ENCODE data around the gene LRFN5. TPM values are rescaled to one million over a fixed set of nuclear protein-coding genes. Genes with fewer than 3 reads are reported as not detected.
A peak's percentile ranks its signal among the peaks of the same experiment; 100 is the strongest.
"Not testable (repeated sequence)": the region's sequence is repeated elsewhere in the genome, so short reads cannot be mapped to it uniquely, and the experiment has no call there.

The LRFN5 gene
- total RNA-seq, 1 donor from 2014 or later = 7.3 TPM

DNA sequence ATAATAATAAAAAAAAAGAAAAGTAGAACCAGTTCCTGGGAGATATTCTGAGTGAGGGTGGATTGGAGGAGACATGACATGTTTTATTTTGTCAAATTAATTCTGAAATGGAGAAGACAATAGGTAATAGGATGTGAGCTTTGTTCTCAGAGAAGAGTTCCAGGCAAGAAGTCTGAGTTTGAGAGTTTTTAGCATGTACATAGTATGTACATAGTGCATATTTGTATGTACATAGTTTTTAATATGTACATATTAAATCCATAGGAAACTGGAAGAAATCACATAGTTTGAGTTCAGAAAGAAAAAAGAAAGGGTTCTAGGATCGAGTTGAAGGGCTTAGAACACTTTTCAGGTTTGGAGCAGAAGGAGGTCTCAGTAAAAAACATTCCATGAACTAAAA lies 47.5 kb downstream of the LRFN5 start:
- H3K36me3 Mint-ChIP-seq (ENCODE audit: unreplicated experiment) = no peaks in the 10 kb centered on the region
- DNase-seq = no peak
- peaks cover 1% of the 10 kb centered on the region for H3K9me3 Mint-ChIP-seq (ENCODE audit: unreplicated experiment)
- no peaks in the 10 kb centered on the region for H3K4me1 Mint-ChIP-seq (ENCODE audit: low read depth, unreplicated experiment)
- H3K27ac Mint-ChIP-seq (ENCODE audit: unreplicated experiment) = no peak overlapping the region
- no peak overlapping the region for H3K4me3 Mint-ChIP-seq (ENCODE audit: unreplicated experiment)
- TF ChIP-seq, protein P1, sequence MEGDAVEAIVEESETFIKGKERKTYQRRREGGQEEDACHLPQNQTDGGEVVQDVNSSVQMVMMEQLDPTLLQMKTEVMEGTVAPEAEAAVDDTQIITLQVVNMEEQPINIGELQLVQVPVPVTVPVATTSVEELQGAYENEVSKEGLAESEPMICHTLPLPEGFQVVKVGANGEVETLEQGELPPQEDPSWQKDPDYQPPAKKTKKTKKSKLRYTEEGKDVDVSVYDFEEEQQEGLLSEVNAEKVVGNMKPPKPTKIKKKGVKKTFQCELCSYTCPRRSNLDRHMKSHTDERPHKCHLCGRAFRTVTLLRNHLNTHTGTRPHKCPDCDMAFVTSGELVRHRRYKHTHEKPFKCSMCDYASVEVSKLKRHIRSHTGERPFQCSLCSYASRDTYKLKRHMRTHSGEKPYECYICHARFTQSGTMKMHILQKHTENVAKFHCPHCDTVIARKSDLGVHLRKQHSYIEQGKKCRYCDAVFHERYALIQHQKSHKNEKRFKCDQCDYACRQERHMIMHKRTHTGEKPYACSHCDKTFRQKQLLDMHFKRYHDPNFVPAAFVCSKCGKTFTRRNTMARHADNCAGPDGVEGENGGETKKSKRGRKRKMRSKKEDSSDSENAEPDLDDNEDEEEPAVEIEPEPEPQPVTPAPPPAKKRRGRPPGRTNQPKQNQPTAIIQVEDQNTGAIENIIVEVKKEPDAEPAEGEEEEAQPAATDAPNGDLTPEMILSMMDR (IDR thresholded peaks at IDR 0.05; ENCODE audit: partially characterized antibody, unreplicated experiment) = no peak
- H3K27me3 Mint-ChIP-seq (ENCODE audit: unreplicated experiment) = no peaks in the 10 kb centered on the region

DNA sequence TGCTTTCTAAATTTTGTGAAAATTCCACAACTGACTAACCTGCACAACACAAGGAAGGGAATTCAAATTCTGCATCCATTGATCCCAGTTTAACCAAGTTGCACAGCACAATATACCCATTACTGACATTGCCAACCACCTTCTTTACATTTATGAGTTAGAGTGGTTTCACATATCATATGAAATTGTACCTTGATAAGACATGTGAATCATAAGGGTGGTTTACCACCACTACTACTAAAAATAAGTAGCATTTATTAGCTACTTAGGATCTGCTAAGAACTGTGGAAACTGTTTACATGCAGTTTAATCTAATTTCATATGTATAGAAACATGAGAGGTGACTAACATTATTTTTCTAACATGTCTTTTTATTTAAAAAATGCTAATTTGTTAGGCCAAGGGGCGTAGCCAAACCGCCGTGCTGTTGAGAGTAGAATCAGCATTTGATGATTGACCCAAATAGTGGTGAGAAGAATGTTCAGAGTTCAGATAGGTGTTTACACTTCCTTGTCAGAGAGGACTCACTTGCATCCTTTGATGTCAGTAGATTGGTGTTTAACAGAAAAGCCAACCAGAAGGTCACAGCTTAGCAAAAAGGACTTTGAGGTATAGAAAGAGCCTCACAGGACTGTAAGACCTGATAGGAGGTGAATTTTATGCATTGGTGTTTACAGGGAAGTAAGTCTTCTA lies 56.2 kb downstream of the LRFN5 start:
- TF ChIP-seq, protein P1 (IDR thresholded peaks at IDR 0.05; ENCODE audit: partially characterized antibody, unreplicated experiment) = no peak

GRCh38 chr14:41663473-41663850 lies 56.8 kb downstream of the LRFN5 start:
- Mint-ChIP-seq H3K4me3 (ENCODE audit: unreplicated experiment) (no peak overlapping the region), H3K27ac (ENCODE audit: unreplicated experiment) (no peak overlapping the region), H3K27me3 (ENCODE audit: unreplicated experiment) (no peaks in the 10 kb centered on the region), H3K4me1 (ENCODE audit: low read depth, unreplicated experiment) (peaks cover 10% of the 10 kb centered on the region), H3K9me3 (ENCODE audit: unreplicated experiment) (peaks cover 3% of the 10 kb centered on the region), H3K36me3 (ENCODE audit: unreplicated experiment) (no peaks in the 10 kb centered on the region)
- TF ChIP-seq, protein P1 (IDR thresholded peaks at IDR 0.05; ENCODE audit: partially characterized antibody, unreplicated experiment) = no peak
- no peak for DNase-seq

More for the DNA sequence above, 56.2 kb downstream of the LRFN5 start:
- Mint-ChIP-seq H3K9me3 (ENCODE audit: unreplicated experiment) (peaks cover 3% of the 10 kb centered on the region), H3K4me3 (ENCODE audit: unreplicated experiment) (no peak overlapping the region), H3K36me3 (ENCODE audit: unreplicated experiment) (no peaks in the 10 kb centered on the region), H3K27ac (ENCODE audit: unreplicated experiment) (no peak overlapping the region), H3K27me3 (ENCODE audit: unreplicated experiment) (no peaks in the 10 kb centered on the region), H3K4me1 (ENCODE audit: low read depth, unreplicated experiment) (peaks cover 7% of the 10 kb centered on the region)
- no peak for DNase-seq

- no peaks in the 10 kb centered on the region for H3K9me3 Mint-ChIP-seq (ENCODE audit: unreplicated experiment)
- H3K27me3 Mint-ChIP-seq (ENCODE audit: unreplicated experiment) = no peaks in the 10 kb centered on the region
- no peaks in the 10 kb centered on the region for H3K36me3 Mint-ChIP-seq (ENCODE audit: unreplicated experiment)
- TF ChIP-seq, protein P1 (IDR thresholded peaks at IDR 0.05; ENCODE audit: partially characterized antibody, unreplicated experiment) = no peak
- H3K4me1 Mint-ChIP-seq (ENCODE audit: low read depth, unreplicated experiment) = peaks cover 14% of the 10 kb centered on the region
- no peak overlapping the region for H3K27ac Mint-ChIP-seq (ENCODE audit: unreplicated experiment)
- no peak for DNase-seq
- H3K4me3 Mint-ChIP-seq (ENCODE audit: unreplicated experiment) = no peak overlapping the region
Measured at GRCh38 chr14:41666301-41666700, 59.6 kb downstream of the LRFN5 start.

DNA sequence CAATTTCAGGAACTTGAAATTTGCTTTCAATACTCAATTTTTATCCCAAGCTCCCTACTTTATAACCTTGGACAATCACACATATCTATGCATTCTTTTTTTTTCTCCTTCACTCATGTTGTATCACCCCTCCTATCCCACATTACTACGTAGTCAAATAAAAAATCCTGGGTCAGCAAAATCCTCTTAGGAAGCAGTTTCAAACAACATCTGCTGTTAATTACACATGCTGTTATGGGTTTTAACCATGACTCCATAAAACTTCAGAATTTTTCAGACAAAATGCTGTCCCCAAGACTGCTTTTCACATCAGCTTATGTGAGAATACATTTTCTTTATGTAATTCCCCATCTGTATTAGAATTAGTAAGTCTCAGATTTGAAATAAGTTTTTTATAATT lies 61.7 kb downstream of the LRFN5 start:
- no peaks in the 10 kb centered on the region for H3K27me3 Mint-ChIP-seq (ENCODE audit: unreplicated experiment)
- no peak overlapping the region for H3K4me3 Mint-ChIP-seq (ENCODE audit: unreplicated experiment)

DNA sequence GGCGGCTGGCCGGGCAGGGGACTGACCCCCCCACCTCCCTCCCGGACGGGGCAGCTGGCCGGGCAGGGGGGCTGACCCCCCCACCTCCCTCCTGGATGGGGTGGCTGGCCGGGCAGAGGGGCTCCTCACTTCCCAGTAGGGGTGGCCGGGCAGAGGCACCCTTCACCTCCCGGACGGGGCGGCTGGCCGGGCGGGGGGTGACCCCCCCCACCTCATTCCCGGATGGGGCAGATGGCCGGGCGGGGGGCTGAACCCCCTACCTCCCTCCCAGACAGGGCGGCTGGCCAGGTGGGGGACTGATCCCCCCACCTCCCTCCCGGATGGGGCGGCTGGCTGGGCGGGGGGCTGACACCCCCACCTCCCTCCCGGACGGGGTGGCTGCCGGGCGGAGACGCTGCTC lies 66.9 kb downstream of the LRFN5 start:
- H3K36me3 Mint-ChIP-seq (ENCODE audit: unreplicated experiment) = peaks cover 17% of the 10 kb centered on the region
- H3K4me1 Mint-ChIP-seq (ENCODE audit: low read depth, unreplicated experiment); H3K9me3 Mint-ChIP-seq (ENCODE audit: unreplicated experiment); H3K27me3 Mint-ChIP-seq (ENCODE audit: unreplicated experiment); H3K4me3 Mint-ChIP-seq (ENCODE audit: unreplicated experiment); H3K27ac Mint-ChIP-seq (ENCODE audit: unreplicated experiment): not testable (repeated sequence)
- peak; percentile 27 for DNase-seq

More for the DNA sequence above, 61.7 kb downstream of the LRFN5 start:
- Mint-ChIP-seq H3K27ac (ENCODE audit: unreplicated experiment) (no peak overlapping the region), H3K9me3 (ENCODE audit: unreplicated experiment) (no peaks in the 10 kb centered on the region), H3K36me3 (ENCODE audit: unreplicated experiment) (no peaks in the 10 kb centered on the region), H3K4me1 (ENCODE audit: low read depth, unreplicated experiment) (peaks cover 12% of the 10 kb centered on the region)
- DNase-seq = no peak
- TF ChIP-seq, protein P1 (IDR thresholded peaks at IDR 0.05; ENCODE audit: partially characterized antibody, unreplicated experiment) = no peak

GRCh38 chr14:41674511-41674971 lies 67.9 kb downstream of the LRFN5 start:
- not testable (repeated sequence) for H3K4me3 Mint-ChIP-seq (ENCODE audit: unreplicated experiment); H3K27ac Mint-ChIP-seq (ENCODE audit: unreplicated experiment); H3K4me1 Mint-ChIP-seq (ENCODE audit: low read depth, unreplicated experiment); H3K27me3 Mint-ChIP-seq (ENCODE audit: unreplicated experiment); H3K9me3 Mint-ChIP-seq (ENCODE audit: unreplicated experiment)
- peaks cover 17% of the 10 kb centered on the region for H3K36me3 Mint-ChIP-seq (ENCODE audit: unreplicated experiment)
- peak; percentile 23 for DNase-seq

Data from glutamatergic neuron (in vitro differentiated cells).